GM19238 (cell line): ENCODE data around the gene DDB1.

Experiments used
- DNase-seq: peaks from one replicate; pipeline ENCODE4 v3.0.0; 2011; ENCODE audit warnings: low spot score; ENCODE audit not compliant: insufficient read length

Gene DDB1

GRCh38 chr11:61356706-61357105, 23.8 kb upstream of the DDB1 start:
- no peak for DNase-seq

DNA sequence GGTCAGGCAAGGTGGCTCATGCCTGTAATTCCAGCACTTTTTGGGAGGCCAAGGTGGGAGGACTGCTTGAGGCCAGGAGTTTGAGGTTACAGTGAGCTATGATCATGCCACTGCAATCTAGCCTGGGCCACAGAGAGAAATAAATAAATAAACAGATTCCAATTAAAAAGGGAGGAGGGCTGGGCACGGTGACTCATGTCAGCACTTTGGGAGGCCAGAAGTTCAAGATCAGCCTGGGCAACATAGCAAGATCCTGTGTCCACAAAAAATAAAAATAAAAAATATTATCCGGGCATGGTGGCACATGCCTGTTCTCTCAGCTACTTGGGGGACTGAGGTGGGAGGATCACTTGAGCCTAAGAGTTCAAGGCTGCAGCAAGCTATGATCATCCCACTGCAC, 21.3 kb upstream of the DDB1 start:
- DNase-seq: no peak

DNA sequence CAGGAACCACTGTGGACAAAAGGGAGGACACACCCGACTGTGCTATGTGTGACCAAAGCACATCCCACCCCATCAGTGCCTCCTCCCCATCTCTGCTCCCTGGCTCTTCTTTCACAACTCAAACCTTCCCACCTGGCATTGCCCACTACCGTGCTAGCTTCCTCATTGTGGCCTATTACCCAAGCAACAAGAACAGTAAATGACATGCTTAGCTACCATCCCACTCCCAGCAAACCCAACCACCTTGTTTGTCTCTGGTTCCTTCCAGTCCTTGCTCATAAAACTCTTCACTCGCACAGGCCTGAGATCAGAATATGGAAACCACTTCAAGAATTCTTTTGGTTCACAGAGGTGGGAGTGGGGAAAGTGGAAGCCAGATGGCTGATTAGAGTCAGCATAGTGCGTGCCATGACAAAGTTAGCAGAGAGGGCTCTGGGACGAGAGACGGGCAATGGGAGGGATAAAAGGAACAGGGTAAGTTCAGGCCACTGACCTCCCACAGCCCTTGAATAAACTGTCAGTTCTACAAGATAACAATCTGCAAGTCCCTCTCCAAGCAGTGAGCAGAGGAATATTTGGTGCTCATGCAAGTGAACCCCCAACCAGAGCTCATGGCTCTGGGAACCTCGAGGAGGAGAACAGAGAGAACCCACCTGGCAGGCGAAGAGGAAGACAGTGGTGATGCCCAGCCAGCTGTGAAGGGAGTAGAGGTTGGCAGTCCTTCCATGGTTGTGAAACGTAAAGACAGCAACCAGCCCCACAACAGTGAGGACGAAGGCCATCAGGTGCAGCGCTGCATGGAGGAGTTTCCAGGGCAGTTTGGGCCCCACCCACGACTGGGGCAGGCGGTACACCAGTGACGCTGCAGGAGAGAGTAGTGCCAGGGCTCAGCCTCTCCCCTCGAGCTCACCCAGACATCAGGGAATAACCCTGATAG, 20.5 kb upstream of the DDB1 start:
- no peak for DNase-seq

GRCh38 chr11:61352038-61352437, 19.1 kb upstream of the DDB1 start:
- DNase-seq: no peak

GRCh38 chr11:61350803-61351202, 17.9 kb upstream of the DDB1 start:
- no peak for DNase-seq

DNA sequence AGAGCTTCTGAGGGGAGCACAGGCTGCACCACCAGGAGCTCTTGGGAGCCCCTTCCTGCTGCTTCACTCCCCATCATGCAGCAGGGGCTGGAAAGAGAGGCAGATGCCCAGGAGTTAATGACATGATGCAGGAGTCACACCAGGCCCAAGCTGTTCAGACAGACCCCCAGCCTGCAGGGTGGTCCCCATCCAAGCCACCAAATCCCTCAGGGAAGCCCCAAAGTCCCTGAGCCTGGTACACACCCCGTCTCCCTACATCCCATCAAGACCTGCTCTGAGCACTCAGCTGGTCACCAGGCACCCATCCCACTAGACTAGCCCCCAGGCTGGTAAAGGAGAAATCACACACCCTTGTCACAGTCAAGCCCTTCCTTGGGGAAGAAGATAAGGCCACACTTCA, 17.4 kb upstream of the DDB1 start:
- DNase-seq: no peak

GRCh38 chr11:61349916-61350315, 17.0 kb upstream of the DDB1 start:
- DNase-seq: no peak

DNA sequence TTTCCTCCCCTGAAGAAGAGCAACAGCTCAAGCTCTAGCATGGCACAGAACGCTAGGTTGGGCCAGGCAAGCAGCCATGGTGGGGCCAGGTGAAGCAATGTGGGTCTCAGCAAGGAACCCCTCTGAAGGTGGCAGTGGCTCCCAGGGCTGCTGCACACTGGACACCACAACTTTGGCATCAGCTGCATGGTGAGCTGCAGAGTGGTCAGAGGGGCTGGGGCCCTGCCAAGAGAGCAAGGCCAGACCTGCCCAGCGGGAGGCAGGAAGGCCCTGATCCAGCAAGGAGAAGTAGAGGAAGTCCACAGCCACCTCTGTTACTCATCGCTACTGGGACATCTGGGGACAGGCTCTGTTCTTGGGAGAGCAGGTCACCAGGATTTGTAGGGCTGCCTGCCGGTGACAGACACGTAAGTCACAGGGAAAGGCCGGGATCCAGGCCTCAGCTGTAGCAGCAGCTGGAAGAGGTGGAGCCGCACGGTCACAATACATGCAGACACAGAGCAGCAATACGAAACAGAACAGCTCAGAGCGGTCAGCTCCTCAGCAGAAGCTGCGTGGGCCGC, 16.4 kb upstream of the DDB1 start:
- DNase-seq: no peak

GRCh38 chr11:61347916-61348461, 15.1 kb upstream of the DDB1 start:
- no peak for DNase-seq

GRCh38 chr11:61345954-61346843, 13.3 kb upstream of the DDB1 start:
- DNase-seq: no peak

- DNase-seq: no peak
These were observed 12.3 kb upstream of the DDB1 start for GRCh38 chr11:61345170-61345610.

GRCh38 chr11:61343792-61344745, 11.2 kb upstream of the DDB1 start:
- DNase-seq: no peak

DNA sequence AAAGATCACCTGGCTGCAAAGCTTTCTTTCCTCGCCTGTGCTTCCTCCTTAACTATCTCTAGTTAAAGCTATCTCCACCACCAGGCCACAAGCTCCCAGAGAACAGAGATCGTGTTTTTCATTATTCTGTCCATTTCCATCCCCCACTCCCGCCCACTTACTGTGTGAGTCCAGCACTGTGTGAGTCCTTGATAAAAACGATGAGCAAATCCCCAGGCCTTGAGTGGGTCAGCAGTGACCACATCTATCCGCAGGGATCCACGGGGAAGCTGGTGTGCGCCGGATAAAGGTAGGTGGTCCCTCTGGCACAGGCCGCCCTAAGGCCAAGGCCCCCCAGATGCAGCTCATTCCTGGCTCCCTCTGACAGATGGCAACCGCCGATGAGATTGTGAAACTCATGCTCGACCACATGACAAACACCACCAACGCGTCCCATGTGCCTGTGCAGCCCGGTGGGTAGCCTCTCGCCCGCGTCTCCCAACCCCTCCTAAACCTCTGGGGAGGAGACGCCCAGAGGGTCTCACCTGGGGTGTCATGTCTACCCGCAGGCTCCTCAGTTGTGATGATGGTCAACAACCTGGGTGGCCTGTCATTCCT, 9.4 kb upstream of the DDB1 start:
- DNase-seq: no peak

DNA sequence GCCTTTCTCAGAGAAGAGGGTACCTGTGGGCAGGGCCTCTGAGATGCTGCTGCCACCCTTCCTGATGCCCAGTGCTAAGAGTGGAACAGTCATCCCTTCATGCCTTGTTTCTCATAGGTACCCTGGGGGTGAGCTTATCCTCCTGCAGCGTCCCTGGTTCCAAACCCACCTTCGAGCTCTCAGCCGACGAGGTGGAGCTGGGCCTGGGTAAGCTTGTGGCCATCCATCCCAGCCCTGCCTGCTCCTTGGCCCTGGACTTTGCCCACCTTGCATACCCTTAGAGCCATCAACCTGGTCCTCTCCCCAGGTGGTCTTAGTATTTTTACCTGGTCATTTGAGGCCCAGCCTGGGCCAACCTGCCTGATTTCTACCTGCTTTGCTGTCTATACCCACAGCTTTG, 8.8 kb upstream of the DDB1 start:
- no peak for DNase-seq

GRCh38 chr11:61340979-61341378, 8.1 kb upstream of the DDB1 start:
- no peak for DNase-seq

DNA sequence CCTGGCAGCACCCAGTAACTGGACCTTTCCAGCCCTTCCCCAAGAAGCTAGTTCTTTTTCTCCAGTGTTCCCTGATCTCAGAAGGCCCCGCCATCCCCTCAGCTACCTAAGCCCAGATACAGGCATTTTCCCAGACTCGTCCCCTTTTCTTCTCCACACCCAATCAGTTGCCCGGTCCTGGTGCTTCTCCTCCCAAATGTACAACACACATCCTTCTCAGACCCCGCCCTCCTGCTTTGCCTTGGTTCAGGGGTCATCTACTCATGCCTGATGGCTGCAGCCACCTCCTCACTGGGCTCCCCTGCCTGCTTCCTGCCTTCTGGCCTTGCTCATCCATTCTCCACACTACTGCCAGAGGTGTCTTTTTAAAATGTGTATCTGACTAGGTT, 6.6 kb upstream of the DDB1 start:
- DNase-seq: no peak

GRCh38 chr11:61338783-61339489, 6.0 kb upstream of the DDB1 start:
- DNase-seq: no peak

- no peak for DNase-seq
These were observed 5.0 kb upstream of the DDB1 start for GRCh38 chr11:61337706-61338470.
